GM19351 (cell line): Measurements from ENCODE around the gene RBL1.
A peak's percentile ranks its signal among the peaks of the same experiment; 100 is the strongest.

Experiments used
- ATAC-seq: cut with Tn5 transposase; IDR thresholded peaks from one replicate; pipeline ENCODE4 v1.9.1; 2021; ENCODE audit warnings: mild to moderate bottlenecking, moderate library complexity; ENCODE audit not compliant: unreplicated experiment

The RBL1 gene

GRCh38 chr20:36951979-36952738, 143.6 kb downstream of the RBL1 start:
- no peak for ATAC-seq

- peak; percentile 92 for ATAC-seq
Measured at GRCh38 chr20:36951198-36951978, 144.4 kb downstream of the RBL1 start, which contains the start of gene SAMHD1. Gene SAMHD1, minus strand, starts transcription at chr20:36951708. Its CDS starts 65 bp downstream, at chr20:36951643.

DNA sequence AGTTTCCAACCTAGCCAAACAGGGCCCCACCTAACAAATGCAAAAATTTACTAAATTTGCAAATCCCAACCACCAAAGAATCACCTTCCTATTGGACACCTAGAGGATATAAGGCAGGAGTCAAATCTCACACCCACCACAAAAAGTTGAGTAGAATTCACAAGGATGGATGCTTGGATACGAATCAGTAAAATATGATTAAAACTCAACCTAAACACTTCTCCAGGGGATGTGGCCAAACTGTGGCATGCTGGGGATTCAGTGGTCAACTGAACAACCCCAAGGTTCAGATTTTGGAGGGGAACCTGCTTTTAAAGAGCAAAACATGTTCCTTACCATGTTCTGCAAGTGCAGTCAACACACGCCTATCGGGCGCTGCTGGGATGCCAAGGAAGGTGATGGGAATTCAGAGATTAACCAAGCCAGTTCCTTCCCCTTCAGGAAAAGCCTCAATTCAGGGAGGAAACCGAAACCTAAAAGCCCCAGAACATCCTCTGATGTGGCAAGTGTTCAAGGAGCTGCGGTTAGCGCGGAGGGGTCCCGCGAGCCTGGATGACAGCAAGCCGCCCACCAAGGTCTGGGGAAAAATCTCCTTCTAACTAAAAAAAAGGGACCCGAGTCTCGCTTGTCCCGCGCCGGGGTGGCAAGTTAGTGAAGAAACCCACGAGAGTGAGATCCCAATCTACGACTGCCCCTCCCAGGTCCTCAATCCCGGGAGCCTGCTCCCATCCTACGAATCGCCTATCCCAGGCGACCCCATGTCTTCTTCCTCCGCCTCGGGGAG, 145.2 kb downstream of the RBL1 start:
- no peak for ATAC-seq
